CD4-positive, alpha-beta T cell (primary cell): ENCODE measurements around the gene PRRT4. TPM values are rescaled to one million over a fixed set of nuclear protein-coding genes. Genes with fewer than 3 reads are reported as not detected.

Experiments
- ATAC-seq: fragments of 200-7000 bp; cut with Tn5 transposase; one replicate; pipeline ENCODE4 v1.10.0; 2022; ENCODE audit warnings: mild to moderate bottlenecking; ENCODE audit not compliant: poor library complexity
- CTCF ChIA-PET: fragments of 350-600 bp; sonication (Branson Sonifier 250); formaldehyde crosslinking; loops from one replicate; lab custom pipeline; 2021; ENCODE audit warnings: antibody characterized with exemption, inconsistent platforms; lab: Charles Lee
- POLR2A ChIA-PET: fragments of 350-600 bp; sonication (Branson Sonifier 250); formaldehyde crosslinking; loops from one replicate; lab custom pipeline; 2021; ENCODE audit warnings: antibody characterized with exemption, inconsistent platforms; lab: Charles Lee
- DNase-seq, 14 experiments: peaks; one replicate each; pipeline ENCODE4 v3.0.0-alpha.2; 2013 to 2020; ENCODE audit warnings: mixed read lengths in 2 of 14
- H3K27ac ChIP-seq, 2 donors: one replicate each; pipeline versions ENCODE4 v1.5.1 to v1.7.0; 2013; ENCODE audit warnings: low read length in 2 of 2, low read depth in 1 of 2, mild to moderate bottlenecking in 1 of 2
- H3K27me3 ChIP-seq, 2 experiments: 1 replicate in 1 of 2; 2 replicates in 1 of 2; pipeline versions ENCODE4 v1.6.1 to v1.7.0; 2013; ENCODE audit warnings: low read length in 2 of 2, control low read depth in 1 of 2, mild to moderate bottlenecking in 1 of 2, moderate library complexity in 1 of 2; ENCODE audit not compliant: insufficient read depth in 2 of 2, control insufficient read depth in 1 of 2
- H3K36me3 ChIP-seq: one replicate; pipeline ENCODE4 v1.6.1; 2013; ENCODE audit warnings: low read length, control low read depth; ENCODE audit not compliant: insufficient read depth
- H3K4me1 ChIP-seq: one replicate; pipeline ENCODE4 v1.6.1; 2013; ENCODE audit warnings: low read length, control low read depth; ENCODE audit not compliant: insufficient read depth
- H3K4me3 ChIP-seq: one replicate; pipeline ENCODE4 v1.5.1; 2013; ENCODE audit warnings: mild to moderate bottlenecking, low read length, moderate library complexity
- H3K9me3 ChIP-seq, 2 experiments: 1 replicate in 1 of 2; 2 replicates in 1 of 2; pipeline versions ENCODE4 v1.6.1 to v1.7.0; 2013; ENCODE audit warnings: low read length in 2 of 2, mild to moderate bottlenecking in 2 of 2, control low read depth in 1 of 2, moderate library complexity in 1 of 2; ENCODE audit not compliant: control insufficient read depth in 1 of 2, insufficient read depth in 1 of 2
- H3K27ac Mint-ChIP-seq: one replicate; pipeline ENCODE4 v1.8.0; 2020; ENCODE audit warnings: mixed read lengths
- H3K27me3 Mint-ChIP-seq: one replicate; pipeline ENCODE4 v1.8.0; 2021; ENCODE audit warnings: mixed read lengths
- H3K36me3 Mint-ChIP-seq: one replicate; pipeline ENCODE4 v1.8.0; 2021; ENCODE audit warnings: low read depth, mixed read lengths
- H3K4me1 Mint-ChIP-seq: one replicate; pipeline ENCODE4 v1.8.0; 2021; ENCODE audit warnings: low read depth, mixed read lengths
- H3K4me3 Mint-ChIP-seq: one replicate; pipeline ENCODE4 v1.8.0; 2020; ENCODE audit warnings: mild to moderate bottlenecking, mixed read lengths
- H3K9me3 Mint-ChIP-seq: one replicate; pipeline ENCODE4 v1.8.0; 2020; ENCODE audit warnings: mixed read lengths
- CTCF ChIP-seq: fragments of 200-600 bp; IDR thresholded peaks from one replicate; pipeline ENCODE4 v1.8.0; 2022; ENCODE audit warnings: antibody characterized with exemption, mild to moderate bottlenecking
- intact Hi-C, 2 experiments: fragments of 100-400 bp; cut with DNase I in 1 of 2; cut with micrococcal nuclease in 1 of 2; formaldehyde crosslinking; loops; one replicate each; pipeline versions ENCODE4 v1.15.1 to v1.9.0; 2023 to 2025; cut with DNase I, micrococcal nuclease
- total RNA-seq, 174 experiments: library from RNA in 2 of 174; stranded (reverse) in 2 of 174; gene quantifications; one replicate each; pipeline ENCODE4 v1.2.3 and lab custom pipeline; 2021 to 2026

The PRRT4 gene
- total RNA-seq, 2 experiments from 2014 or later: 0.47 to 0.63 TPM

- H3K27ac Mint-ChIP-seq: no peak overlapping the region
- CTCF ChIA-PET: interaction anchor here (1.0 to 1.2 kb wide), 2 partner anchors 36 kb away, joined by 3 to 4 read pairs; no protein-coding TSS in a partner anchor
Measured at GRCh38 chr7:128383776-128384175, 22.3 kb upstream of the PRRT4 start.

GRCh38 chr7:128381161-128381821 is 19.8 kb upstream of the PRRT4 start:
- Histone ChIP-seq H3K9me3 (no peaks in the 10 kb centered on the region), H3K36me3 (no peaks in the 10 kb centered on the region), H3K4me3 (no peak overlapping the region), H3K4me1 (peaks cover 5% of the 10 kb centered on the region), H3K27me3 (no peaks in the 10 kb centered on the region), H3K27ac (no peak overlapping the region)
- TF ChIP-seq CTCF: peak; percentile 46
- DNase-seq (peak in 8 of 14 experiments; percentile 12 to 54 (median 24)), ATAC-seq (no peak)
- H3K27me3 Mint-ChIP-seq: no peaks in the 10 kb centered on the region
- H3K9me3 Mint-ChIP-seq: no peaks in the 10 kb centered on the region
- intact Hi-C loops: loop anchor here in 1 of 2 experiments (1.0 to 5.0 kb wide), 2 partner anchors 31 to 721 kb away; no protein-coding TSS in a partner anchor
- POLR2A ChIA-PET: no interaction called here
- H3K27ac Mint-ChIP-seq: no peak overlapping the region
- no peak overlapping the region for H3K4me3 Mint-ChIP-seq
- CTCF ChIA-PET: interaction anchor here (1.3 kb wide), 1 partner anchor 37 kb away, joined by 3 read pairs; the partner anchor contains the start of gene RBM28
- H3K4me1 Mint-ChIP-seq: no peaks in the 10 kb centered on the region
- H3K36me3 Mint-ChIP-seq: no peaks in the 10 kb centered on the region

More at GRCh38 chr7:128383776-128384175, 22.3 kb upstream of the PRRT4 start:
- H3K36me3 ChIP-seq: no peaks in the 10 kb centered on the region
- Mint-ChIP-seq H3K9me3 (no peaks in the 10 kb centered on the region), H3K4me3 (no peak overlapping the region), H3K4me1 (no peaks in the 10 kb centered on the region), H3K36me3 (no peaks in the 10 kb centered on the region), H3K27me3 (no peaks in the 10 kb centered on the region)
- TF ChIP-seq CTCF: no peak
- intact Hi-C loops: loop anchor here in 1 of 2 experiments (5.0 kb wide), 1 partner anchor 719 kb away; no protein-coding TSS in a partner anchor
- ATAC-seq: no peak
- no peak overlapping the region for H3K4me3 ChIP-seq
- POLR2A ChIA-PET: interaction anchor here (0.5 kb wide), 1 partner anchor 34 kb away, joined by 3 read pairs; no protein-coding TSS in a partner anchor
- H3K27ac ChIP-seq: no peak overlapping the region
- H3K4me1 ChIP-seq: peaks cover 10% of the 10 kb centered on the region
- H3K9me3 ChIP-seq: no peaks in the 10 kb centered on the region
- H3K27me3 ChIP-seq: peaks cover 0 to 5% of the 10 kb centered on the region in 2 experiments
- DNase-seq: peak in 1 of 14 experiments; percentile 5

GRCh38 chr7:128380483-128381106 is 19.1 kb upstream of the PRRT4 start:
- H3K4me1 Mint-ChIP-seq: no peaks in the 10 kb centered on the region
- TF ChIP-seq CTCF: no peak
- H3K9me3 ChIP-seq: no peaks in the 10 kb centered on the region
- peaks cover 5% of the 10 kb centered on the region for H3K4me1 ChIP-seq
- no peak overlapping the region for H3K27ac ChIP-seq
- no peaks in the 10 kb centered on the region for H3K27me3 Mint-ChIP-seq
- H3K4me3 ChIP-seq: no peak overlapping the region
- no peak for ATAC-seq
- H3K27me3 ChIP-seq: no peaks in the 10 kb centered on the region
- ChIA-PET CTCF (interaction anchor here (1.3 kb wide), 1 partner anchor 37 kb away, joined by 3 read pairs; the partner anchor contains the start of gene RBM28), POLR2A (no interaction called here)
- DNase-seq: peak in 1 of 14 experiments; percentile 4
- no peaks in the 10 kb centered on the region for H3K36me3 Mint-ChIP-seq
- intact Hi-C loops: loop anchor here in 1 of 2 experiments (1.0 to 5.0 kb wide), 2 partner anchors 30 to 722 kb away; no protein-coding TSS in a partner anchor
- no peak overlapping the region for H3K4me3 Mint-ChIP-seq
- H3K36me3 ChIP-seq: no peaks in the 10 kb centered on the region
- H3K9me3 Mint-ChIP-seq: no peaks in the 10 kb centered on the region
- no peak overlapping the region for H3K27ac Mint-ChIP-seq
